CD4-positive, alpha-beta T cell treated with Interleukin-21 for 1 hour (primary cell): ENCODE data around the gene MACROD2.

Experiments
- DNase-seq: peaks from one replicate; pipeline ENCODE4 v3.0.0-alpha.2; 2020

MACROD2 gene

DNA sequence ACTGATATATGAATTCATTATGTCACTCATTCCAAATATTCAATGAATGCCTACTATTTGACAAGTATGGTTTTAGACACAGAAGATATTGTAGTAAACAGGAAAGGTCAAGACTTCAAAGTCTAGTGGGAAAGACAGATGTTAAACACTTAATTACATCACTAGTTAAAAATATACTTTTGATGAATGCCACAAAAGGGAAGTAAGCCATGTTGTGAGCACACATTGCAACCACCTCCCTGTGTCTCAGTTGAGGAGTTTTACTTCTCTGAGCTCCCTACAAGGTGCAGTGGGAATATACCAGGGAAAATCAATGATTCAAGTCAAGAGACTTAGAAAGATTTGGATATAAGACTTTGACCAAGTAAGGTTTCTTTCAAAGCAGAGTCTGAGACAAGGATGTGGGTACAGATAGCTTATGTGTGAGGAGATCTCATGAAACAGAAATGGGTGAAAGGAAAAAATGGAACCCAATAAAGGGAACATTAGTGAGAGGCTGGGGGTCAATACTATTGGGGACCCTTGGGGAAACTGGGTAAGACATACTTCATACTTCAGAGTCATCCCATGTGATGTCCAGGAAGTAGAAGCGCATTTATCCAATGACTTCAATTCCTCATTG is 2074.2 kb downstream of the MACROD2 start:
- no peak for DNase-seq

GRCh38 chr20:16072220-16072619 is 2076.9 kb downstream of the MACROD2 start:
- DNase-seq: no peak

DNA sequence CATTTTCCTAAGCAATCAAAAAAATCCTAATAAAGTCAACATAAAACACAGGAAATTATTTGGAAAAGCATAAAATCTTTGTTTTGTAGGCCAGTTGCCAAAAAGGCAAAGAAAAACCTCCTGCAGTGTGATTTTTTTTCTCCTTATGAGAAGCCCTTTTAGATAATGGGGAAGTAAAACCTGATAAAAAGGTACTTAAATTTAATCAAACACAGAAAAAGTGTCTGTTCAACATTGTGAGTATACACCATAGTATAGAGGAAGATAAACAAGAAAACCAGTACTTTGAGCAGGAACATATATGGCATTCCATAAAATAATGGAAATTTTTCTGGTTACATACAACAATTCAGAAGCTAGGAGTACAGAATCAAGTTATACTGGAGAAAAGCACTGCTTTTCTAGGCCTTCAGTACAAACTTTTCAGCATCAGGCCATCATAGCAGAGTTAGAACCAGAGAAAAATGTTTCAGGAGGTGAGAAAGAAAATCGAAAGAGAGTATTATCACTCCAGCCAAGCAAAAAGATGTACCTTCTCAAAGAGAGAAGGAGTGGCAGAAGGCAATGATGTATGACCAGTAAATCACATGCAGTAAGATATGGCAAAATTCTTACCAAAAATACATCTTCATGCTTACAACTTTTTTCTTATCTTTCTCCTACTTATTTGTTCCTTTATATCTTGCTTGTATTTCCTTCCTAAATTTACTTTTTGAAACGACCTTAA is 2083.0 kb downstream of the MACROD2 start:
- DNase-seq: no peak

- DNase-seq: no peak
Observed at GRCh38 chr20:16081421-16081820, 2086.1 kb downstream of the MACROD2 start.

DNA sequence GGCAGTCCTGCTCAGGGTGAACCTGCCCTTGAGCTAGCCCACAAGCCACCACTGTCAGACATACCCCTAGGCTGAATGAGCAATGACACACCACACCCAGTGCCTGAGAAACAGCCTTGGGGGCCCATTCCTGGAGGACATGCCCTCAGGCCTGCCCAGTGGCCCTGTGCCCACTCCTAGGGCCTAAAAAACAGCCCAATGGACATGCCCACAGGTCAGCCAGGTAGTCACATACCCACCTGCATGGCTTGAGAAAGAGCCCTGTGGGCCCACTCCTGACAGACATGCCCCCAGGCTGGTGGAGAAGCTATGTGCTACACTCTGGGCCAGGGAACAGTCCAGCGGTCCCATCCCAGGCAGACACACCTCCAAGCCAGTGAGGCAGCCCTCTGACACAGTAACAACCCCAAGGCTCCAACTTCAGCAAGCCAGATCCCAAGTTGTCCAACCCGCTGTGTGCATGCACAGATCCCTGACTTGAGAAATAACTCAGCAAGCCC is 2086.8 kb downstream of the MACROD2 start:
- DNase-seq: no peak

GRCh38 chr20:16083639-16084280 is 2088.4 kb downstream of the MACROD2 start:
- no peak for DNase-seq

DNA sequence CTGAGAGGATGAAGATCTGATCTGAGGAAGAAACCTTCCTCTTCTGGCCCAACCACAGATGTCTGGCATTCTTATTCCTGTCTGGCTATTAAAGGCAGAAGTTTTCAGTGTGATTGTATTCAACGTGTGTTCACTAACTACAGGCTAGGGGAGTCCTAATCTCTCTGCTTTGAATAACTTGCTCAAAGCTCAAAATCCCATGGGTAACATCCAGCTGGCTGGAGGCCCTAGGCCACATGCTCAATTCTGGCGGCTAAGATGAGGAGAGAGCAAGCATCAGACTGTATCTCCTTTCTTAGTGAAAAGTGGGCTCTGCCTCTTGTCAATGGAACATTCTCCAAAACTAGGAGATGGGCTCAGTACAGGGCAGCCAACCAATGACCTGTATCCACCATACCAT is 2099.9 kb downstream of the MACROD2 start:
- no peak for DNase-seq

DNA sequence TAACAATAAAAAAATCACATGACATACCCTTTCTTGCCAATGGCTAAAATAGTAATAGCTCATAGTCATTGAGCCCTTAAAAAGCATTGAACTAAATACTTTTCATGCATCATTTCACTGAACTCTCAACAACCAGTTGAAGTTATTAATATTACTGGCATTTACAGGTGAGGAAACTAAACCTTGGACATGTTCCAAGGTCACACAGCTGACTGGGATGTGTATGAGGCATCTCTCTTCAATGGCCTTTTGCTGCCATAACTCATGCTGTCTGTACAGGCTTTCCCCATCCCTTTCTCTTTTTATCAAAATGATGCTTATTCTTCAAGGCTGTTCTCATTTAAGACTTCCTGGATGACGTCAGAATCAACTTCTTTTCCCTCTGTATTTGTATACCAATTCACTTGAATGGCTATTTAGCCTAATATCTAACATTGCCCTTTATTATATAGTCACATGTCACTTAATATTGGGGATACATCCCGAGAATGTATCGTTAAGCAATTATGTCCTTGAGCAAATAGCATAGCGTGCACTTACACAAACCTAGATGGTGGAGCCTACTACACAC is 2101.5 kb downstream of the MACROD2 start:
- no peak for DNase-seq

GRCh38 chr20:16097788-16098187 is 2102.5 kb downstream of the MACROD2 start:
- DNase-seq: no peak

DNA sequence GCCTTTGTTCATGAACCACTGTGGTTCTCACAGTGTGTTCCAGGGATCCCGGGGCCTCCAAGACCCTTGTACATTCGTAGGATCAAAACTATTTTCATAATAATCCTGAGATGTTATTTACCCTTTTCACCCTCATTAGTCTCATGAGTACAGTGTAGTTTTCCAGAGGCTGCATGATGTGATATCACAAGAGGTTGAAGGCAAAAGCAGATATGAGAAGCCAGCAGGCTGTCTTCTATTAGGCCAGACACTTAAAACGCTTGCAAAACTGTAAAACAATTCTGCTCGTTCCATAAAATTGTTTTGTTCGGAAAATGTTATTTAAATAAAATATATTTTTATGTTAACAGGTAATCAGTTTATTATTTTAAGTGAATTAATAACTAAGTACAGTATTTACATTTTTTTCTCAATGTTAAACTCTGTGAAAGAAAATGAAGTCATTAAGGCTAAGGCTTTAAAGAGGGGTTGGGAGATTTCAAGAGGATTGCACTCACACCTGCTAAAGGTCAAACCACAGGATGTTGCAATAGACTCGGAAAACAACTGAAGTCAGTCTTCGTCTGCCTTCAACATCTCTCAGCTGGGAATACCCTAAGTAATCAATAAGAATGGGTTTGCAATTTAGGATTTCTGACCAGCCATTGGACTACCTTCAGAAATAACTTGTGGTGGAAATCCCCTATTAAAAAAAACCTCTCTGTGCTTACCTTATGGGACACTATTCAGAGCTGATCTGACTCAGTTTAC is 2103.7 kb downstream of the MACROD2 start:
- no peak for DNase-seq

DNA sequence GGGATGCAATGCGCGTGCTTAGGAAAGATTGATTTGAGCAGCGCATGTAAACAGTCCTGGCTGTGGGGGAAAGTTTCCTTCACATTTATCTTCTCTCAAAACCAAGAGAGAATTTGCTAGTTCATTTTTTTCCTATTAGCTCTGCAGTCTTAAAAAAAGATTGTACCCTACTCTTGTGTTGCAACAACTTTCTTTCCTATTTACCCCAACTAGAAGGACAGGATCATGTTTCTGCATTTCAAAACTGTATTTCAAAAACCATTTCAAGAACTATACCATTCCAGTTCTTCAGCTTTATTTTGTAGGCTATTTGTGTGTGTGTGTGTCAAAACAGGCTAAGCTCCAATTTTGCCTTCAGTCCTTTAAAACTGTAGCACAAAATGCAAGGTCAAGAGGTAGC is 2104.8 kb downstream of the MACROD2 start:
- DNase-seq: no peak

GRCh38 chr20:16100767-16101166 is 2105.5 kb downstream of the MACROD2 start:
- no peak for DNase-seq
